HEK293T (cell line): ENCODE results near the gene OR10A2.
"Not testable (repeated sequence)": the region's sequence is repeated elsewhere in the genome, so short reads cannot be mapped to it uniquely, and the experiment has no call there.

Experiments
- CTCF ChIA-PET: fragments of 350-600 bp; formaldehyde crosslinking; extraction: SDS; loops from one replicate; lab custom pipeline; 2021; ENCODE audit warnings: antibody characterized with exemption, inconsistent platforms; lab: Yijun Ruan, JAX
- POLR2A ChIA-PET: fragments of 350-600 bp; formaldehyde crosslinking; extraction: SDS; loops from one replicate; lab custom pipeline; 2020; ENCODE audit warnings: antibody characterized with exemption, inconsistent platforms; lab: Yijun Ruan, JAX
- DNase-seq: peaks from one replicate; pipeline ENCODE4 v3.0.0; 2012; ENCODE audit warnings: mixed read lengths; ENCODE audit errors: extremely low spot score
- ARNT ChIP-seq: fragments of 450-650 bp; IDR thresholded peaks from 2 replicates; pipeline ENCODE4 v1.6.1; 2017; ENCODE audit warnings: mild to moderate bottlenecking
- BHLHE40 ChIP-seq: fragments of 450-650 bp; IDR thresholded peaks from 2 replicates; pipeline ENCODE4 v1.6.1; 2016; ENCODE audit warnings: mild to moderate bottlenecking, moderate library complexity, borderline replicate concordance
- CTBP1 ChIP-seq: fragments of 450-650 bp; IDR thresholded peaks from 2 replicates; pipeline ENCODE4 v1.6.1; 2016; ENCODE audit warnings: borderline replicate concordance
- ELF4 ChIP-seq: fragments of 450-650 bp; IDR thresholded peaks from 2 replicates; pipeline ENCODE4 v1.6.1; 2017; ENCODE audit warnings: antibody characterized with exemption
- FOXA1 ChIP-seq: fragments of 450-650 bp; IDR thresholded peaks from 2 replicates; pipeline ENCODE4 v1.6.1; 2016; ENCODE audit warnings: mild to moderate bottlenecking
- FOXK2 ChIP-seq: fragments of 450-650 bp; IDR thresholded peaks from 2 replicates; pipeline ENCODE4 v1.6.1; 2016; ENCODE audit warnings: mild to moderate bottlenecking
- FOXM1 ChIP-seq: fragments of 450-650 bp; IDR thresholded peaks from 2 replicates; pipeline ENCODE4 v1.6.1; 2017; ENCODE audit warnings: mild to moderate bottlenecking, borderline replicate concordance
- HDGF ChIP-seq: fragments of 450-650 bp; IDR thresholded peaks from 2 replicates; pipeline ENCODE4 v1.6.1; 2017; ENCODE audit warnings: antibody characterized with exemption, borderline replicate concordance
- L3MBTL2 ChIP-seq: fragments of 450-650 bp; conservative IDR thresholded peaks from 2 replicates; pipeline ENCODE4 v1.6.1; 2016; ENCODE audit warnings: mild to moderate bottlenecking
- LEF1 ChIP-seq: fragments of 450-650 bp; IDR thresholded peaks from 2 replicates; pipeline ENCODE4 v1.6.1; 2017; ENCODE audit warnings: mild to moderate bottlenecking, borderline replicate concordance
- NFRKB ChIP-seq: fragments of 450-650 bp; IDR thresholded peaks from 2 replicates; pipeline ENCODE4 v1.6.1; 2016; ENCODE audit warnings: mild to moderate bottlenecking, moderate library complexity
- PKNOX1 ChIP-seq: fragments of 450-650 bp; IDR thresholded peaks from 2 replicates; pipeline ENCODE4 v1.6.1; 2016
- SP1 ChIP-seq: fragments of 450-650 bp; IDR thresholded peaks from 2 replicates; pipeline ENCODE4 v1.6.1; 2017
- SUZ12 ChIP-seq: fragments of 450-650 bp; IDR thresholded peaks from 2 replicates; pipeline ENCODE4 v1.6.1; 2016; ENCODE audit warnings: mild to moderate bottlenecking
- TARDBP ChIP-seq: fragments of 450-650 bp; IDR thresholded peaks from 2 replicates; pipeline ENCODE4 v1.6.1; 2016
- ZNF384 ChIP-seq: fragments of 450-650 bp; IDR thresholded peaks from 2 replicates; pipeline ENCODE4 v1.6.1; 2016

OR10A2 gene

GRCh38 chr11:6876325-6876724, 13.5 kb downstream of the OR10A2 start, which contains the start of gene OR10A4:
TSS of gene OR10A4 (plus strand) at chr11:6876625. CDS start at chr11:6876648, 23 bp downstream.
- ChIA-PET POLR2A (no interaction called here), CTCF (no interaction called here)
- TF ChIP-seq SP1 (no peak), NFRKB (no peak), ZNF384 (no peak), HDGF (no peak), ARNT (no peak), LEF1 (no peak), CTBP1 (no peak)

GRCh38 chr11:6876914-6877313, 14.1 kb downstream of the OR10A2 start:
- ChIA-PET POLR2A (no interaction called here), CTCF (no interaction called here)
- TF ChIP-seq ARNT: no peak
- TF ChIP-seq BHLHE40: no peak
- TF ChIP-seq LEF1: no peak
- TF ChIP-seq ELF4: no peak
- no peak for TF ChIP-seq PKNOX1
- no peak for TF ChIP-seq FOXM1
- TF ChIP-seq FOXK2: no peak
- TF ChIP-seq NFRKB: no peak
- no peak for DNase-seq

More at GRCh38 chr11:6876325-6876724, 13.5 kb downstream of the OR10A2 start, which contains the start of gene OR10A4:
- DNase-seq: no peak

DNA sequence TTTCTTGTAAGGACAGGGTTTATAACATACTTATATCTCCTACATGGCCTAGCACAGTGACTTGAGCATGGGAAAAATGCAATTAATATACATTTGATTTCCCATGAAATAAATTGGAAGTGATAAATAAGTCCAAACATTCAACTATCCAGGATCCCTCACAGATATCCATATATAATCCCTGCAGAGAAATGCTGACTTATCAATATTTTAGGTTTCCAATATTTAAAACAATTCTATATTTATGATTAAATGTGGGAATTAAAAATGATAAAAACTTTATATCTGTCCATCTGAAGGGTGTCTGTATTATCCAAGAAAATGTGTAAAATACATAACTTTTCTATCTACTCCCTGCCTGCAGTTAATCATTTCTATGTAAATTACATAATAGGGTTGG, 19.9 kb downstream of the OR10A2 start:
- CTCF ChIA-PET: no interaction called here
- no peak for DNase-seq
- TF ChIP-seq ARNT: no peak
- TF ChIP-seq CTBP1: no peak
- TF ChIP-seq SUZ12: no peak
- TF ChIP-seq ZNF384: no peak
- no peak for TF ChIP-seq NFRKB
- no peak for TF ChIP-seq TARDBP
- TF ChIP-seq FOXK2: no peak
- POLR2A ChIA-PET: no interaction called here

DNA sequence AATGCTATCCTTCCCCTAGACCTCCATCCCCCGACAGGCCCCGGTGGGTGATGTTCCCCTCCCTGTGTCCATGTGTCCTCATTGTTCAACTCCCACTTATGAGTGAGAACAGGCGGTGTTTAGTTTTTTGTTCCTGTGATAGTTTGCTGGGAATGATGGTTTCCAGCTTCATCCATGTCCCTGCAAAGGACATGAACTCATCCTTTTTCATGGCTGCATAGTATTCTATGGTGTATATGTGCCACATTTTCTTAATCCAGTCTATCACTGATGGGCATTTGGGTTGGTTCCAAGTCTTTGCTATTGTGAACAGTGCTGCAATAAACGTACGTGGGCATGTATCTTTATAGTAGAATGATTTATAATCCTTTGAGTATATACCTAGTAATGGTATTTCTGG, 24.9 kb downstream of the OR10A2 start:
- POLR2A ChIA-PET, DNase-seq, CTCF ChIA-PET: not testable (repeated sequence)

DNA sequence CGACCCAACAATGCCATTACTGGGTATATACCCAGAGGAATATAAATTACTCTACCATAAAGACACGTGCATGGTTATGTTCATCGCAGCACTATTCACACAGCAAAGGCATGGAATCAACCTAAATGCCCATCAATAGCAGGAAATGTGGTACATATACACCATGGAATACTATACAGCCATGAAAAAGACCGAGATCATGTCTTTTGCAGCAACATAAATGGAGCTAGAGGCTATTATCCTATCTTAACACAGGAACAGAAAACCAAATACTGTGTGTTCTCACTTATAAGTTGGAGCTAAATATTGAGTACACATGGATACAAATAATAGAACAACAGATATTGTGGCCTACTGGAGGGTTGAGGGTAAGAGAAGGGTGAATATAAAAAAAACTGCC, 26.0 kb downstream of the OR10A2 start:
- no peak for DNase-seq
- no peak for TF ChIP-seq TARDBP
- TF ChIP-seq FOXM1: no peak
- no peak for TF ChIP-seq BHLHE40
- TF ChIP-seq L3MBTL2: no peak
- TF ChIP-seq NFRKB: no peak
- no peak for TF ChIP-seq FOXK2
- ChIA-PET CTCF (interaction anchor here (0.6 kb wide), 2 partner anchors 11 to 77 kb away, joined by 3 read pairs; no protein-coding TSS in a partner anchor), POLR2A (no interaction called here)

DNA sequence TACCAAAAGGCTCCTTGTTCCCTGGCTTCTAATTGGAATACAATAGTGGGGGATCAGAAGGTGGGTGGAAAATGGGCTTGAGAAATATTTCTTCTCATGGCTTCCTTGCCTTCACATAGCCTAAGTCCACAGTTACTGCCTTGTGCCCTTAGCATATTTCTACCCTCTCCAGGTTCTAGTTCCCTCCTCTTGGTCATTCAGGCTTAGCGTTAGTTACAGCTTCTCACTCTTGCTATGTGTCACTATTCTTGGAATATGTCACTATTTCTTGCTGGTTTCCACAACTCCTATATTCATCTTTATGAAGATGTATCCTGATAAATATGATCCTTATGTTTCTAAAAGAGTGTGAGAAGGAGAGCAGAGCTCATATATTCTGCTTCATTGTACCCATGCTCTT, 27.0 kb downstream of the OR10A2 start:
- ChIA-PET POLR2A (no interaction called here), CTCF (no interaction called here)
- DNase-seq: no peak
- TF ChIP-seq SUZ12: no peak
- TF ChIP-seq BHLHE40: no peak
- no peak for TF ChIP-seq ARNT
- TF ChIP-seq TARDBP: no peak
- no peak for TF ChIP-seq CTBP1
- TF ChIP-seq FOXK2: no peak
- TF ChIP-seq ELF4: no peak
- TF ChIP-seq FOXM1: no peak
- TF ChIP-seq FOXA1: no peak
- no peak for TF ChIP-seq HDGF
- TF ChIP-seq SP1: no peak
- no peak for TF ChIP-seq NFRKB
- no peak for TF ChIP-seq L3MBTL2
- TF ChIP-seq PKNOX1: no peak
- no peak for TF ChIP-seq LEF1
- TF ChIP-seq ZNF384: no peak

DNA sequence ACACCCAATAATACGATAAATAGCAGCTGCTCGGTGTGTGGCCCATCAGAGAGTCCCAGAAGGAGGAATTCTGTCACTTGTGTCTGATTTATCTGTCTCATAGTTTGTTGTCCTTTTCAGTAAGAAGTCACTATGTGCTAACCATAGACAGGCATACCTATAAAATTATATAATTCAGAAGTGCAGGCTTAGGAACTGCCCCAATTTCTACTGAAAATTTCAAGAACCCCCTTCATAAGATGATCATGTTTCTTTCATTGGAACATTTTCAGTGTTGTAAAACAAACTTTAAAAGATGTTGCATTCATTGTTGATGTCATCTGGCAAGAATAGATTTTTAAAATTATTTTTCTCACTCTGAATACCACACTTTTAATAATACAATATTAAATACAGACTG, 29.5 kb downstream of the OR10A2 start, which contains the start of gene OR2D2:
Gene OR2D2 (minus strand): TSS at position 101 of the 400 bp plus-strand sequence. CDS start 0 bp downstream, at position 101.
- ChIA-PET CTCF (no interaction called here), POLR2A (no interaction called here)
- TF ChIP-seq PKNOX1 (no peak), FOXM1 (no peak), ZNF384 (no peak), SUZ12 (no peak), FOXK2 (no peak), ELF4 (no peak), TARDBP (no peak), FOXA1 (no peak), ARNT (no peak), NFRKB (no peak), SP1 (no peak)
- no peak for DNase-seq
